Measurements from ENCODE around the gene VTI1A.

DNA sequence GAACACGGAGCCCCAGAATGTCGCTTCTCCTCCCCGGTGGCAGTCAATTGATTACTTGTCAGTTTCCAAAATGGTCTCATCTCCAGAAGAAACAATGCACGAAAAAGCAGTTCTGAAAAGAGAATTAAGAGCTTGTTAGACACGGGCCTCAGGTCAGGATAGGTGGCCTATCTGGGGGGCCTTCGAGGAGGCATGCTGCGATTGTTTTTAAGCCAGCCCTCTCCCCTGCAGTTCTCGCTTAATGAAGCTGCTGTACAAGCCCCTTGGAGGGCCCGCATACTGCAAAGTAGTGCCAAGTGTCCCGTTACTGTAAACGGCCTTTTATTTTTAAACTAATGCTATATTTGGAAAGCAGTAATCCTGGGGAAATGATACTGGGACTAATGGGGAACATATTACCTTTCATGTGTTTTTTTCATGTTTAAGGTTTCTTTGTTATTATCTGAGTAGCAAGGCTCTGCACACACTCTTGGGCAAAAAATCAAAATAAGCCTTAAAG, 388.3 kb downstream of the VTI1A start:
- TF ChIP-seq, protein P1, sequence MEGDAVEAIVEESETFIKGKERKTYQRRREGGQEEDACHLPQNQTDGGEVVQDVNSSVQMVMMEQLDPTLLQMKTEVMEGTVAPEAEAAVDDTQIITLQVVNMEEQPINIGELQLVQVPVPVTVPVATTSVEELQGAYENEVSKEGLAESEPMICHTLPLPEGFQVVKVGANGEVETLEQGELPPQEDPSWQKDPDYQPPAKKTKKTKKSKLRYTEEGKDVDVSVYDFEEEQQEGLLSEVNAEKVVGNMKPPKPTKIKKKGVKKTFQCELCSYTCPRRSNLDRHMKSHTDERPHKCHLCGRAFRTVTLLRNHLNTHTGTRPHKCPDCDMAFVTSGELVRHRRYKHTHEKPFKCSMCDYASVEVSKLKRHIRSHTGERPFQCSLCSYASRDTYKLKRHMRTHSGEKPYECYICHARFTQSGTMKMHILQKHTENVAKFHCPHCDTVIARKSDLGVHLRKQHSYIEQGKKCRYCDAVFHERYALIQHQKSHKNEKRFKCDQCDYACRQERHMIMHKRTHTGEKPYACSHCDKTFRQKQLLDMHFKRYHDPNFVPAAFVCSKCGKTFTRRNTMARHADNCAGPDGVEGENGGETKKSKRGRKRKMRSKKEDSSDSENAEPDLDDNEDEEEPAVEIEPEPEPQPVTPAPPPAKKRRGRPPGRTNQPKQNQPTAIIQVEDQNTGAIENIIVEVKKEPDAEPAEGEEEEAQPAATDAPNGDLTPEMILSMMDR (IDR thresholded peaks at IDR 0.05): no peak
- TF ChIP-seq POLR2AphosphoS5 (IDR thresholded peaks at IDR 0.05): no peak
